Measurements from ENCODE around the gene CUL1. TPM values are rescaled to one million over a fixed set of nuclear protein-coding genes. Genes with fewer than 3 reads are reported as not detected.
A peak's percentile ranks its signal among the peaks of the same experiment; 100 is the strongest.

The CUL1 gene
- total RNA-seq, 2 experiments from 2014 or later = 60.6 to 61.2 TPM

DNA sequence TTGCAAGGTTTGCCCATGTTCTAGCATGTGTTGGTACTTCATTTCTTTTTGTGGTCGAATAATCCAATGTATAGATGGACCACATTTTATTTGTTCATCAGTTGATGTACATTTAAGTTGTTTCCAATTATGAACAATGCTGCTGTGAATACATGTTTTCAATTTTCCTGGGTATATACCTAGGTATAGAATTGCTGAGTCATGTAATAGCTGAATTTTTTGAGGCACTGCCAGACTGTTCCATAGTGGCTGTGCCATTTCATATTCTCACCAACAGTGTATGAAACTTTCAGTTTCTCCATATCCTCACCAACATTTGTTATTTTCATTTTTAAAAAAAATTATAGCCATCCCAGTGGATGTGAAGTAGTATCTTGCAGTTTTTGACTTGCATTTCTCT lies 94.9 kb downstream of the CUL1 start:
- no peak for DNase-seq
- H3K4me1 Mint-ChIP-seq (ENCODE audit: low read depth) = no peaks in the 10 kb centered on the region
- no peak overlapping the region for H3K4me3 Mint-ChIP-seq
- H3K27ac Mint-ChIP-seq = peak overlapping the region; percentile 32
- CTCF ChIA-PET = interaction anchor here (1.3 to 1.9 kb wide), 2 partner anchors 20 to 218 kb away, joined by 5 to 6 read pairs; no protein-coding TSS in a partner anchor
- H3K9me3 Mint-ChIP-seq = no peaks in the 10 kb centered on the region
- H3K27me3 Mint-ChIP-seq = no peaks in the 10 kb centered on the region
- no peak for ATAC-seq
- POLR2A ChIA-PET = interaction anchor here (0.5 kb wide), 1 partner anchor 213 kb away, joined by 3 read pairs; no protein-coding TSS in a partner anchor
- TF ChIP-seq, protein P1, sequence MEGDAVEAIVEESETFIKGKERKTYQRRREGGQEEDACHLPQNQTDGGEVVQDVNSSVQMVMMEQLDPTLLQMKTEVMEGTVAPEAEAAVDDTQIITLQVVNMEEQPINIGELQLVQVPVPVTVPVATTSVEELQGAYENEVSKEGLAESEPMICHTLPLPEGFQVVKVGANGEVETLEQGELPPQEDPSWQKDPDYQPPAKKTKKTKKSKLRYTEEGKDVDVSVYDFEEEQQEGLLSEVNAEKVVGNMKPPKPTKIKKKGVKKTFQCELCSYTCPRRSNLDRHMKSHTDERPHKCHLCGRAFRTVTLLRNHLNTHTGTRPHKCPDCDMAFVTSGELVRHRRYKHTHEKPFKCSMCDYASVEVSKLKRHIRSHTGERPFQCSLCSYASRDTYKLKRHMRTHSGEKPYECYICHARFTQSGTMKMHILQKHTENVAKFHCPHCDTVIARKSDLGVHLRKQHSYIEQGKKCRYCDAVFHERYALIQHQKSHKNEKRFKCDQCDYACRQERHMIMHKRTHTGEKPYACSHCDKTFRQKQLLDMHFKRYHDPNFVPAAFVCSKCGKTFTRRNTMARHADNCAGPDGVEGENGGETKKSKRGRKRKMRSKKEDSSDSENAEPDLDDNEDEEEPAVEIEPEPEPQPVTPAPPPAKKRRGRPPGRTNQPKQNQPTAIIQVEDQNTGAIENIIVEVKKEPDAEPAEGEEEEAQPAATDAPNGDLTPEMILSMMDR (IDR thresholded peaks at IDR 0.05) = no peak
- intact Hi-C loops (cut with micrococcal nuclease) = no loop called here
- H3K36me3 Mint-ChIP-seq (ENCODE audit: low read depth) = peaks cover 45% of the 10 kb centered on the region

- TF ChIP-seq, protein P1 (IDR thresholded peaks at IDR 0.05) = no peak
- no peaks in the 10 kb centered on the region for H3K9me3 Mint-ChIP-seq
- H3K4me3 Mint-ChIP-seq = no peak overlapping the region
- H3K27me3 Mint-ChIP-seq = no peaks in the 10 kb centered on the region
- peaks cover 46% of the 10 kb centered on the region for H3K36me3 Mint-ChIP-seq (ENCODE audit: low read depth)
- ChIA-PET CTCF (interaction anchor here (1.0 kb wide), 1 partner anchor 11 kb away, joined by 4 read pairs; no protein-coding TSS in a partner anchor), POLR2A (no interaction called here)
- DNase-seq (no peak), ATAC-seq (no peak)
- no peaks in the 10 kb centered on the region for H3K4me1 Mint-ChIP-seq (ENCODE audit: low read depth)
- no peak overlapping the region for H3K27ac Mint-ChIP-seq
- intact Hi-C loops (cut with micrococcal nuclease) = no loop called here
These were observed 95.8 kb downstream of the CUL1 start for GRCh38 chr7:148794476-148794875.

- H3K27me3 Mint-ChIP-seq = no peaks in the 10 kb centered on the region
- POLR2A ChIA-PET = no interaction called here
- DNase-seq (no peak), ATAC-seq (no peak)
- H3K36me3 Mint-ChIP-seq (ENCODE audit: low read depth) = peaks cover 50% of the 10 kb centered on the region
- no peaks in the 10 kb centered on the region for H3K4me1 Mint-ChIP-seq (ENCODE audit: low read depth)
- CTCF ChIA-PET = interaction anchor here (1.9 kb wide), 1 partner anchor 17 kb away, joined by 4 read pairs; no protein-coding TSS in a partner anchor
- intact Hi-C loops (cut with micrococcal nuclease) = no loop called here
- TF ChIP-seq, protein P1 (IDR thresholded peaks at IDR 0.05) = no peak
- no peak overlapping the region for H3K4me3 Mint-ChIP-seq
- H3K27ac Mint-ChIP-seq = no peak overlapping the region
- no peaks in the 10 kb centered on the region for H3K9me3 Mint-ChIP-seq
These were observed 98.1 kb downstream of the CUL1 start for GRCh38 chr7:148796841-148797240.

DNA sequence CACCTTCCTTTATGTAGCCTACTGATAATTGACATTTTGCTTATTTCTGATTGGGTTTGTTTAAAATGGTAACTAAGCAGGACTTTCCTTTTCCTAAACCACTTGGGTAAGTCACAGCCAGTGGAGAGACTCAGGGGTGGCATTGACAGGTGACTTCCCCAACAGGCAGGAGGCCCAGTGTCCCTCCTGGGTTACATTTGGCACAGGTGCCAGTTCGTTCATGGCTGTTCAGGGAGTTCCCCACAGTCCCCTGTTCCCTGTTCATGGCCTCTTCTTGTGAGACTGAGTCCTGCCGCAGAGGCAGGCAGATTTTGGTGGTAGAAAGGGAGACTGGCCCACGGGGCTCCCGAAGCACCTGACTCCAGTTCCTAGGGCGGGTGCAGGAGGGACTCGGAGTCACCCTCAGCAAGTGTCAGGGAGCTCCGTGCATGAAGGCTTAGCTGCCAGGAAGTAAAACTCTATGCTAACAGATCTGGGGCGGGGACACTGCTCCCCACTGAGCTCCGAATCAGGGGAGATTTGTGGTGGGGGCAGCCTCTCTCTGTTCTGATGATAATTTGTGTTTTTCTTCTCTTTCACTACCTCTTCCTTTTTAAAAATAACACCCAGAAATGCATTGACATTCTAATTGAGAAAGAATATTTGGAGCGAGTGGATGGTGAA lies 101.3 kb downstream of the CUL1 start:
- ChIA-PET CTCF (interaction anchor here (1.4 kb wide), 1 partner anchor 10 kb away, joined by 4 read pairs; no protein-coding TSS in a partner anchor), POLR2A (interaction anchor here (1.4 to 1.7 kb wide), 2 partner anchors 9 to 83 kb away, joined by 4 read pairs; no protein-coding TSS in a partner anchor)
- Mint-ChIP-seq H3K4me1 (ENCODE audit: low read depth) (no peaks in the 10 kb centered on the region), H3K36me3 (ENCODE audit: low read depth) (peaks cover 39% of the 10 kb centered on the region), H3K27me3 (no peaks in the 10 kb centered on the region), H3K4me3 (no peak overlapping the region), H3K9me3 (no peaks in the 10 kb centered on the region), H3K27ac (no peak overlapping the region)
- ATAC-seq (no peak), DNase-seq (no peak)
- TF ChIP-seq, protein P1 (IDR thresholded peaks at IDR 0.05) = no peak
- intact Hi-C loops (cut with micrococcal nuclease) = loop anchor here (10.0 kb wide), 1 partner anchor 165 kb away; no protein-coding TSS in a partner anchor

- Mint-ChIP-seq H3K27ac (no peak overlapping the region), H3K36me3 (ENCODE audit: low read depth) (peaks cover 44% of the 10 kb centered on the region), H3K9me3 (no peaks in the 10 kb centered on the region), H3K4me3 (no peak overlapping the region), H3K27me3 (no peaks in the 10 kb centered on the region), H3K4me1 (ENCODE audit: low read depth) (no peaks in the 10 kb centered on the region)
- no peak for DNase-seq
- POLR2A ChIA-PET = interaction anchor here (1.4 to 1.7 kb wide), 2 partner anchors 10 to 83 kb away, joined by 4 read pairs; no protein-coding TSS in a partner anchor
- ATAC-seq = no peak
- CTCF ChIA-PET = no interaction called here
- intact Hi-C loops (cut with micrococcal nuclease) = loop anchor here (10.0 kb wide), 1 partner anchor 164 kb away; no protein-coding TSS in a partner anchor
- TF ChIP-seq, protein P1 (IDR thresholded peaks at IDR 0.05) = no peak
These were observed 102.0 kb downstream of the CUL1 start for GRCh38 chr7:148800677-148801076.
